Activated T-cell treated with anti-CD3 and anti-CD28 coated beads for 24 hours (primary cell): ENCODE results near the gene FAS.
A peak's percentile ranks its signal among the peaks of the same experiment; 100 is the strongest.

Experiments used
- DNase-seq: peaks from one replicate; pipeline ENCODE4 v3.0.0-alpha.2; 2020; ENCODE audit warnings: low read depth

The FAS gene

GRCh38 chr10:88990384-88991160 is at the start of gene FAS:
Gene FAS (plus strand): TSS chr10:88990798. CDS start chr10:88990877, 79 bp downstream.
- DNase-seq: peak; percentile 67

GRCh38 chr10:88941026-88941425 is 49.6 kb upstream of the FAS start:
- DNase-seq: no peak

- DNase-seq: no peak
Observed at GRCh38 chr10:88943778-88944177, 46.8 kb upstream of the FAS start.

GRCh38 chr10:88944813-88945212 is 45.8 kb upstream of the FAS start:
- no peak for DNase-seq

- DNase-seq: no peak
Observed at GRCh38 chr10:88946200-88946599, 44.4 kb upstream of the FAS start.

DNA sequence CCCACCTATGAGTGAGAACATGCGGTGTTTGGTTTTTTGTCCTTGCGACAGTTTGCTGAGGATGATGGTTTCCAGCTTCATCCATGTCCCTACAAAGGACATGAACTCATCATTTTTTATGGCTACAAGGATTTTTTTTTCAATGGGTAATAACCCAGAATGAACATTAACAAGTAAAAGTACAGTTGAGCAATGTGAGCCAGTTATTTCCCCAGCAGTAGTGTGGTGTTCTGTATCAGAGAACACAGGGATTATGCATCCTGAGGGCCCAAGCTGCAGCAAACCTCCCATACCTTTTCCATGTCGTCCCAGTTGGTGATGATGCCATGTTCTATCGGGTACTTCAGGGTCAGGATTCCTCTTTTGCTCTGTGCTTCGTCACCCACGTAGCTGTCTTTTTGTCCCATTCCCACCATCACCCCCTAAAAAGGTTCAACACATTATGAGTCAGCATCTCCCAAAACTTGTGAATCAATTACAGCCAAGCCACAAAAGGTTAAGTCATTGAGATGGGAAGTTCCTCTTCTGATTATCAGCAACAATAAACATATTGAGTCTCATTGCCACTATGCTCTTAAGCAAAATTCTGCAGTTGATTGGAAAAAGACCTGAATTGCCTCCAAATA is 43.5 kb upstream of the FAS start:
- DNase-seq: no peak

DNA sequence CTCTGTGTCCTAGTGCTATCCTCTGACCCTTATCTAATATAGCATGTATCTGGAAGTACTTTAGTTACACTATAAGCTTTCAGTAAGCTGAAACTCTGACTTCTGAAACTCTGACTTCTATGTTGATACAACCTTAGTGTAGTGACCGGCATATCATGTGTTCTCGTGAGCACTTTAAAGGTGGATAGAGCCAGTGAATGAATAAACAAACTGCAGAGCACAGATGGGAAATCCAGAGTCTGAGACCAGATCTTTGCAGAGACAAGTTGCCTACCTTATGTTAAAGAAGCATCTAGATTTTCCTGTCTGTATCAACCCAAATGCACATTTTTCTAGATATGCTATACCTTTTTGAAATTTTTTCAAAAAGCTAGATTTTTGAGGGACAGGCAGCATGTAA is 41.5 kb upstream of the FAS start:
- no peak for DNase-seq

- no peak for DNase-seq
Observed at GRCh38 chr10:88949912-88950837, 40.4 kb upstream of the FAS start.

DNA sequence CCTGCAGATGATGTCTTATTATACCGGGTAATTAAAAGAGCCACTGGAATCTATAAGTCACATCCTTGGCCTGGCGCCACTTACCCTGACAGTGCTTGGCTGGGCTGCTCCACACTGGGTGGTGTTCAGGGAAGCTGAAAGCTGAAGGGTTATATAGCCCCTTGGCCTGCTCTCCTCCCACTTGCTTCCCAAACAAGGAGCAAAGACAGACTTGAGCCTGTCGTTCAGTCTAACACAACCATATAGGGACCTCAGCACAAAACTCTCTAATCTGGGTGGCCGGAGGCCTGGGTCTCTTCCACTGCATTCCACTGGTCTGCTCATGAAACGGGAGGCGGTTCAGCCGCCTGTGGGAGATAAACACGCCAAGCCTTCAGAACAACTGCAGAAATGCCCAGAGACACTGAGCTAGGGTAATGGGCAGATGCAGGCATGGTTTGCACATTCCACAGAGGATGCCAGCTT is 37.9 kb upstream of the FAS start, which contains the start of gene ACTA2:
TSS of gene ACTA2 (minus strand) at position 127 of the 465 bp plus-strand sequence. CDS start 3,843 bp downstream, outside the sequence.
- no peak for DNase-seq

DNA sequence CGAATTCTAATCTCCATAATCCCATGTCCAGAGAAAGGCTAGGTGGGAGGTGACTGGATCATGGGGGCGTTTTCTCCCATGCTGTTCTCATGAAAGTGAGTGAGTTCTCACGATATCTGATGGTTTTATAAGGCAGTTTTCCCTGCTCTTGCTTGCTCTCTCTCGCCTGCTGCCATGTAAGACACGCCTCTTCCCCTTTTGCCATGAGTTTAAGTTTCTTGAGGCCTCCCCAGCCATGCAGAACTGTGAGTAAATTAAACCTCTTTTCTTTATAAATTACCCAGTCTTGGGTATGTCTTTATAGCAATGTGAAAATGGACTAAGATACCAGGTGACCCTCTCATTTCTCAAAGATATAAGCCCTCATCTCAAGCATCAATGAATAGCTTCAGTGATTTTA is 36.9 kb upstream of the FAS start:
- DNase-seq: no peak

GRCh38 chr10:88954458-88955083 is 36.0 kb upstream of the FAS start:
- no peak for DNase-seq

- DNase-seq: no peak
Observed at GRCh38 chr10:88957381-88957780, 33.2 kb upstream of the FAS start.

- no peak for DNase-seq
Observed at GRCh38 chr10:88958721-88959120, 31.9 kb upstream of the FAS start.

GRCh38 chr10:88960802-88961201 is 29.8 kb upstream of the FAS start:
- no peak for DNase-seq

- DNase-seq: no peak
Observed at GRCh38 chr10:88961266-88961665, 29.3 kb upstream of the FAS start.

GRCh38 chr10:88962336-88962735 is 28.3 kb upstream of the FAS start:
- no peak for DNase-seq

- DNase-seq: no peak
Observed at GRCh38 chr10:88963318-88963717, 27.3 kb upstream of the FAS start.

- DNase-seq: no peak
Observed at GRCh38 chr10:88964360-88964759, 26.2 kb upstream of the FAS start.

GRCh38 chr10:88964869-88965415 is 25.7 kb upstream of the FAS start:
- no peak for DNase-seq

- no peak for DNase-seq
Observed at GRCh38 chr10:88966797-88967196, 23.8 kb upstream of the FAS start.

DNA sequence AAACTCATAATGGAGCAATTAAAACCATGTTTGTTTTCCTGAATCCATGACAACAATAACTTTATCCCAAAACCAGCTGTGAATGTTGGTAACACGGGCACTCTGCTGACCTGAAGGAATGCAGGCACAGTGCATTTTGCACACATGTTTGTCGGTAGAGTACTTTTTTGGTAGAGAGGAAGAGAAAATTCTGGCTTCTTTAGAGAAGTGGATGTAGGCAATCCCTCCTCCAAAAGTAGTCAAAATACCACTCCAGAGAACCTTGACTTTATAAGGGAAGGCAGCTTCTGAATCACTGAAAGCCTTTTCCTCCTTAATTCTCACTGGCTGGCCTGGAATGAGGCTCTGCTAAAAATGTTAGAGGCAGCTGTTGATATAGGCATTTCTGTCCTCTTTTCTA is 22.2 kb upstream of the FAS start:
- no peak for DNase-seq
